Measurements from ENCODE around the gene SSBP2. TPM values are rescaled to one million over a fixed set of nuclear protein-coding genes. Genes with fewer than 3 reads are reported as not detected.
"Not testable (repeated sequence)": the region's sequence is repeated elsewhere in the genome, so short reads cannot be mapped to it uniquely, and the experiment has no call there.

Gene SSBP2
- total RNA-seq, 1 donor from 2014 or later = 7.9 TPM

DNA sequence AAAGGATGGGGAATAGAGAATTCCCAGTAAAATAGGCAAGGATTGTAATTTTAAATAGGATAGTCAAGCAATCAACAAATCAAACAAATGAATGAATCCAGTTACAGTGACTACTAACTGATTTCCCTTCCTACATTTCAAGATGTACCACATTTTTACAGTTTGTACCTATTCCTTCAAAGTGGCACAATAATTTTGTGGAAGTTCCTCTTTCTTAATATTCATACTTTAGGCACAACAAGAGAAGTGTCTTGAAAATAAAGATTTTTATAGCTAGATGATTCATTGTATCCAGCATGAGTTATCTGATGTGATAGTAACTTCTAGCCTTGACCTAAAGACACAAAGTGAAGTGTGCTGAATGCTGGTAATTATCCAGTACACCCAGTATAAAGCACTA, 234.8 kb downstream of the SSBP2 start:
- Histone ChIP-seq H3K36me3 (ENCODE audit: control insufficient read depth, insufficient read depth, low read length) (no peaks in the 10 kb centered on the region), H3K27me3 (ENCODE audit: control insufficient read depth, insufficient read depth, low read length) (no peaks in the 10 kb centered on the region), H3K4me3 (ENCODE audit: low read depth, low read length) (no peak overlapping the region)
- FAIRE-seq = no peak
- no peak for DNase-seq (ENCODE audit: low read depth)
- TF ChIP-seq, protein P1, sequence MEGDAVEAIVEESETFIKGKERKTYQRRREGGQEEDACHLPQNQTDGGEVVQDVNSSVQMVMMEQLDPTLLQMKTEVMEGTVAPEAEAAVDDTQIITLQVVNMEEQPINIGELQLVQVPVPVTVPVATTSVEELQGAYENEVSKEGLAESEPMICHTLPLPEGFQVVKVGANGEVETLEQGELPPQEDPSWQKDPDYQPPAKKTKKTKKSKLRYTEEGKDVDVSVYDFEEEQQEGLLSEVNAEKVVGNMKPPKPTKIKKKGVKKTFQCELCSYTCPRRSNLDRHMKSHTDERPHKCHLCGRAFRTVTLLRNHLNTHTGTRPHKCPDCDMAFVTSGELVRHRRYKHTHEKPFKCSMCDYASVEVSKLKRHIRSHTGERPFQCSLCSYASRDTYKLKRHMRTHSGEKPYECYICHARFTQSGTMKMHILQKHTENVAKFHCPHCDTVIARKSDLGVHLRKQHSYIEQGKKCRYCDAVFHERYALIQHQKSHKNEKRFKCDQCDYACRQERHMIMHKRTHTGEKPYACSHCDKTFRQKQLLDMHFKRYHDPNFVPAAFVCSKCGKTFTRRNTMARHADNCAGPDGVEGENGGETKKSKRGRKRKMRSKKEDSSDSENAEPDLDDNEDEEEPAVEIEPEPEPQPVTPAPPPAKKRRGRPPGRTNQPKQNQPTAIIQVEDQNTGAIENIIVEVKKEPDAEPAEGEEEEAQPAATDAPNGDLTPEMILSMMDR (IDR thresholded peaks at IDR 0.05; ENCODE audit: insufficient read depth, low read length, severe bottlenecking) = no peak

DNA sequence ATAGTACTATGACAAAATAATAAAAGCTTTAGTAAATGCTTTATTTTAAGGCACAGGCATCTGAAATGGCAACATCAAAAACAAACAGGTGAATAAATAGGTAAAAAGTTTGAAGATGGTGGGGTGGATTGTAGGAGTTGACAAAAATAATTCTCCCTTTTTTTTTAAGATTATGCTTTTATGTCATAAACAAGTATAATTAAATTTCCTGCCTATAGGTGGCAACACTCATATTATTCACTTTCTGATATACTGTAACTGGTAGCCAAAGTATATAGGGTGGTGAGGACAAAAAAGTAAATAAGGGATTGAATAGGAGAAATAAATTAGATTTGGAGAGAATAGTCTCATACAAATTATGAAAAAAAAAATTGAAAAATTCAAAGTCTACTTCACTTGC, 236.9 kb downstream of the SSBP2 start:
- FAIRE-seq (no peak), DNase-seq (ENCODE audit: low read depth) (peak; percentile 43)
- Histone ChIP-seq H3K4me3 (ENCODE audit: low read depth, low read length) (no peak overlapping the region), H3K27me3 (ENCODE audit: control insufficient read depth, insufficient read depth, low read length) (no peaks in the 10 kb centered on the region), H3K36me3 (ENCODE audit: control insufficient read depth, insufficient read depth, low read length) (no peaks in the 10 kb centered on the region)
- TF ChIP-seq, protein P1 (IDR thresholded peaks at IDR 0.05; ENCODE audit: insufficient read depth, low read length, severe bottlenecking) = no peak

DNA sequence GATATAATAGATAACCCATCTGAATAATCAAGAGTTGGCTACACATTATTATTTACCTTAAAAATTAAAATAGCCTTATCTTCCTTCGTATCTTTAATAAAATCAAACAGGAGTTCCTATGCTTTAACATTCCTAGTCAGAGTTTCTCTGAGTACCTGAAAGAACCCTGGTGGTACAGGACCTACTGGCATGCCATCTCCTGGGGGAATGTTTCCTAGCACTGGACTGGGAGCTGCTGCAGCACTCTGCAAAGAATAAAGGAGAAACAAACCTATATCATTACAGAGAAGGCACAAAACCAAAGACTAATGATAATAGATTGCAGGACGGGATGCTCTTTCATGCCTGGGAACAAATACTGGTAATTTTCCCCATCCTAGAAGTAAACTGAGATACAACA, 237.4 kb downstream of the SSBP2 start:
- FAIRE-seq (no peak), DNase-seq (ENCODE audit: low read depth) (no peak)
- no peak overlapping the region for H3K4me3 ChIP-seq (ENCODE audit: low read depth, low read length)
- TF ChIP-seq, protein P1 (IDR thresholded peaks at IDR 0.05; ENCODE audit: insufficient read depth, low read length, severe bottlenecking) = no peak
- H3K36me3 ChIP-seq (ENCODE audit: control insufficient read depth, insufficient read depth, low read length) = no peaks in the 10 kb centered on the region
- no peaks in the 10 kb centered on the region for H3K27me3 ChIP-seq (ENCODE audit: control insufficient read depth, insufficient read depth, low read length)

DNA sequence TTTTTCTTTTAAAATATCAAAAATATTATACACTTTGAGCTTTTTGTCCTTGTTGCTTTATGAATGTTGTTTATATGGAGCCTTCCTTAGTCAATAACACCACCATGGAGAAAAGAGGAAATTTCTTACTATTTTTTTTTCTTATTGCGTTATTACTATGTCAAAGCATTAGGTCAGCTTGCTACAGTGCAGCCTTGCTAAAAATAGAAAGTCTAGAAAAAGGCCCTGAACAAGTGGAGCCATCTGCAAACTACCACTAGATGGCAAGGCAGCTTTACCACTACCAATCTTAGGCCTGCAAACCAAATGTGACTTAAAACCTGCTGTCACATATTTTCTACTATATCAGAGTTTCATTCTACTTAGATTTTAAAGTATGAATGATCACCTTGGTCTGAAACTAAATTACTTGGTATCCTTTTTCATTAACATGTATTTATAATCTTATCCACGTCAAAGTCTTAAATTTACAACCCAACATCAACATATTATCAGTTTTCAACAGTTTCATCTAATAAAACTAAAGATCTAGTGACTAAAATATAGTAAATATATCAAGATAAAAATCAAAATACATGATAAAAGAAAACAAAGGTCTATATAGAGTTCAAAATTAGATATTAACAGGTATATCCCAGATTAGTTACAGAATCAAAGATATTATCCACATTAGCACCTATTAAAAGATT, 243.9 kb downstream of the SSBP2 start:
- H3K36me3 ChIP-seq (ENCODE audit: control insufficient read depth, insufficient read depth, low read length) = no peaks in the 10 kb centered on the region
- no peaks in the 10 kb centered on the region for H3K27me3 ChIP-seq (ENCODE audit: control insufficient read depth, insufficient read depth, low read length)
- FAIRE-seq (no peak), DNase-seq (ENCODE audit: low read depth) (peak; percentile 80)
- TF ChIP-seq, protein P1 (IDR thresholded peaks at IDR 0.05; ENCODE audit: insufficient read depth, low read length, severe bottlenecking) = peak; percentile 77
- no peak overlapping the region for H3K4me3 ChIP-seq (ENCODE audit: low read depth, low read length)

DNA sequence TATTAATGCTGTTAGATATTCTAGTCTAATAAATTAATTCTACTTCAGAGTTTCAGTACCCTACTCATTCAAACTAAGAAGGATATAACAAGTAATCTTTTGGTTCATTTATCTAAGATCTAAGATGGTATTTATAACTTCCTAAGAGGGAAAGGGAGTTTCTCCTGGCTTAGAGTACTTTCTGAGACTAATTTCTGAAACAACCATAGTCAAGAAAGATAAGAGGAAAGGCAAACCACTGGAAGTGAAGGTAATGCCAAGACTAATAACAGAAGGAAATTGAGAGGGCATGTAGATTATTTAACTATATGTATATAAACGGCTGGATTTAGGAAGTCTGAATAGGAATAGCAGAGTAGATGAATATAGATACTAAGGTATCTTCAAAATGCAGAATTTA, 244.5 kb downstream of the SSBP2 start:
- TF ChIP-seq, protein P1 (IDR thresholded peaks at IDR 0.05; ENCODE audit: insufficient read depth, low read length, severe bottlenecking) = no peak
- Histone ChIP-seq H3K4me3 (ENCODE audit: low read depth, low read length) (no peak overlapping the region), H3K36me3 (ENCODE audit: control insufficient read depth, insufficient read depth, low read length) (no peaks in the 10 kb centered on the region), H3K27me3 (ENCODE audit: control insufficient read depth, insufficient read depth, low read length) (no peaks in the 10 kb centered on the region)
- FAIRE-seq = no peak
- no peak for DNase-seq (ENCODE audit: low read depth)

DNA sequence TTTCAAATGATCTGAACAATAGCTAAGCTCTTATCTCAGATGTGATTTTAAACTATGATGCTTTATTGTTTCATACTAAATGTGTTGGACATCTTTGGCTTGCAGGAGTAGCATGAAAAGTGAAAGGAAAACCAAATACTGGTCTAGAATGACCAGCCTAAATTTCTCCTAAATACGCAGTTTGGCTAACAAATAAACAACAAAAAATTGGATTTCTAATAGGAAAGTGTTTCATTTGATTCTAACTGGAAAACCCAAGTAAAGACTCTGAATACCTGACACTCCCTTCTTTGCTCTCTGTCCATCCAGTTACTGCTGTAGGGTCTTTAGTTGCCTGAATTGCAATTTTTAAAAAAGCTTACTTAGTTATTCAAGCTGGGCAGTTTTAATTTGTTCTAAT, 245.2 kb downstream of the SSBP2 start:
- no peak for DNase-seq (ENCODE audit: low read depth)
- H3K36me3 ChIP-seq (ENCODE audit: control insufficient read depth, insufficient read depth, low read length) = no peaks in the 10 kb centered on the region
- TF ChIP-seq, protein P1 (IDR thresholded peaks at IDR 0.05; ENCODE audit: insufficient read depth, low read length, severe bottlenecking) = no peak
- H3K4me3 ChIP-seq (ENCODE audit: low read depth, low read length) = no peak overlapping the region
- no peak for FAIRE-seq
- H3K27me3 ChIP-seq (ENCODE audit: control insufficient read depth, insufficient read depth, low read length) = no peaks in the 10 kb centered on the region

DNA sequence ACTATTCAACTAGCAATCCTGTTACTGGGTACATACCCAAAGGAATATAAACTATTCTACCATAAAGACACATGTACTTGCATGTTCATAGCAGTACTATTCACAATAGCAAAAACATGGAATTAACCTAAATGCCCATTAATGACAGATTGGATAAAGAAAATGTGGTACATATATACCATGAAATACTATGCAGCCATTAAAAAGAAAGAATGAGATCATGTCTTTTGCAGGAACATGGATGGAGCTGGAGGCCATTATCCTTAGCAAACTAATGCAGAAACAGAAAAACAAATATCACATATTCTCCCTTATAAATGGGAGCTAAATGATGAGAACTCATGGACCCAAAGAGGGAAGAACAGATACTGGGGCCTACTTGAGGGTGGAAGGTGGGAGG, 247.3 kb downstream of the SSBP2 start:
- not testable (repeated sequence) for FAIRE-seq; H3K4me3 ChIP-seq (ENCODE audit: low read depth, low read length); DNase-seq (ENCODE audit: low read depth); H3K27me3 ChIP-seq (ENCODE audit: control insufficient read depth, insufficient read depth, low read length); H3K36me3 ChIP-seq (ENCODE audit: control insufficient read depth, insufficient read depth, low read length)
